Measurements from ENCODE around the gene PRDM16. TPM values are rescaled to one million over a fixed set of nuclear protein-coding genes. Genes with fewer than 3 reads are reported as not detected.
A peak's percentile ranks its signal among the peaks of the same experiment; 100 is the strongest.

The PRDM16 gene
- total and polyA plus RNA-seq, 7 donors = 0.04 to 1.2 (median 0.31) TPM

- H3K4me1 ChIP-seq = no peaks in the 10 kb centered on the region
- intact Hi-C loops (cut with DNase I) = no loop called here
- no peak for TF ChIP-seq CTCF (IDR thresholded peaks at IDR 0.05)
- ATAC-seq = no peak
- DNase-seq = no peak
- peaks cover 0 to 32% (median 6%) of the 10 kb centered on the region in 3 donors for H3K27me3 ChIP-seq (ENCODE audit: insufficient read depth in 3 of 3, low read length in 2 of 3)
- H3K9me3 ChIP-seq = peaks cover 12% of the 10 kb centered on the region
- peak overlapping the region; percentile 55 for H3K27ac ChIP-seq
- no peaks in the 10 kb centered on the region for H3K36me3 ChIP-seq (ENCODE audit: insufficient read depth in 1 of 2, low read depth in 1 of 2)
- no peak overlapping the region for H3K4me3 ChIP-seq
- WGBS, 3 donors = 93 to 96% (median 94%) methylated on average over 22 to 34 of the region's 34 CpGs
These were observed 345.1 kb downstream of the PRDM16 start for GRCh38 chr1:3413975-3414710.

- H3K4me3 ChIP-seq = no peak overlapping the region
- no peaks in the 10 kb centered on the region for H3K4me1 ChIP-seq
- peak overlapping the region; percentile 55 for H3K27ac ChIP-seq
- intact Hi-C loops (cut with DNase I) = no loop called here
- WGBS, 3 donors = 62 to 69% (median 69%) methylated on average over 39 of the region's 39 CpGs
- H3K27me3 ChIP-seq (ENCODE audit: insufficient read depth in 3 of 3, low read length in 2 of 3) = peaks cover 0 to 36% (median 4%) of the 10 kb centered on the region in 3 donors
- no peaks in the 10 kb centered on the region for H3K36me3 ChIP-seq (ENCODE audit: insufficient read depth in 1 of 2, low read depth in 1 of 2)
- no peak for TF ChIP-seq CTCF (IDR thresholded peaks at IDR 0.05)
- peak in 1 of 2 donors; percentile 38 for DNase-seq
- ATAC-seq = peak; percentile 27 to 47 (median 34)
- H3K9me3 ChIP-seq = peaks cover 12% of the 10 kb centered on the region
These were observed 346.5 kb downstream of the PRDM16 start for GRCh38 chr1:3415260-3416090.

GRCh38 chr1:3417082-3417739 is 348.2 kb downstream of the PRDM16 start:
- peaks cover 0 to 29% (median 7%) of the 10 kb centered on the region in 3 donors for H3K27me3 ChIP-seq (ENCODE audit: insufficient read depth in 3 of 3, low read length in 2 of 3)
- no peaks in the 10 kb centered on the region for H3K36me3 ChIP-seq (ENCODE audit: insufficient read depth in 1 of 2, low read depth in 1 of 2)
- no peak for ATAC-seq
- WGBS, 3 donors = 82 to 85% (median 85%) methylated on average over 6 of the region's 6 CpGs
- no peak overlapping the region for H3K27ac ChIP-seq
- H3K4me3 ChIP-seq = no peak overlapping the region
- no peak for DNase-seq
- peaks cover 12% of the 10 kb centered on the region for H3K9me3 ChIP-seq
- intact Hi-C loops (cut with DNase I) = no loop called here
- H3K4me1 ChIP-seq = no peaks in the 10 kb centered on the region
- peak; percentile 21 for TF ChIP-seq CTCF (IDR thresholded peaks at IDR 0.05)

- no peak for DNase-seq
- TF ChIP-seq CTCF (IDR thresholded peaks at IDR 0.05) = no peak
- H3K9me3 ChIP-seq = peaks cover 12% of the 10 kb centered on the region
- intact Hi-C loops (cut with DNase I) = no loop called here
- H3K4me3 ChIP-seq = no peak overlapping the region
- H3K27ac ChIP-seq = no peak overlapping the region
- no peak for ATAC-seq
- H3K4me1 ChIP-seq = no peaks in the 10 kb centered on the region
- no peaks in the 10 kb centered on the region for H3K36me3 ChIP-seq (ENCODE audit: insufficient read depth in 1 of 2, low read depth in 1 of 2)
- 82 to 90% (median 89%) methylated on average over 9 of the region's 9 CpGs for WGBS, 3 donors
- H3K27me3 ChIP-seq (ENCODE audit: insufficient read depth in 3 of 3, low read length in 2 of 3) = peaks cover 0 to 22% (median 5%) of the 10 kb centered on the region in 3 donors
These were observed 348.9 kb downstream of the PRDM16 start for GRCh38 chr1:3417934-3418333.
